H1 (cell line): ENCODE results near the gene ADO.

Source experiments
- ATF2 ChIP-seq: IDR thresholded peaks from 2 replicates; pipeline ENCODE4 v1.6.1; 2012; ENCODE audit warnings: low read length, inconsistent platforms
- CBX5 ChIP-seq: fragments of 300-800, 300-1000 bp; sonication (generic); IDR thresholded peaks from 2 replicates; pipeline ENCODE4 v1.7.1; 2016; ENCODE audit warnings: antibody characterized with exemption, low read length, low read depth
- CHD7 ChIP-seq: fragments of 300-600 bp; sonication (generic); IDR thresholded peaks from 2 replicates; pipeline ENCODE4 v1.7.1; 2012; ENCODE audit warnings: low read length, moderate library complexity, mild to moderate bottlenecking, inconsistent platforms; ENCODE audit not compliant: insufficient replicate concordance
- CTCF ChIP-seq, 3 experiments: IDR thresholded peaks; 1 replicate in 2 of 3; 2 replicates in 1 of 3; pipeline versions ENCODE4 v1.5.1 to v1.6.1; 2011; ENCODE audit warnings: low read length in 3 of 3, mild to moderate bottlenecking in 3 of 3, inconsistent platforms in 2 of 3, low read depth in 1 of 3, moderate library complexity in 1 of 3; ENCODE audit not compliant: insufficient read depth in 1 of 3; ENCODE audit errors: control extremely low read depth in 1 of 3
- EGR1 ChIP-seq: IDR thresholded peaks from 2 replicates; pipeline ENCODE4 v1.6.1; 2011; ENCODE audit warnings: low read depth, low read length, borderline replicate concordance
- EZH2 ChIP-seq: fragments of 200-600 bp; sonication (generic); IDR thresholded peaks from 2 replicates; pipeline ENCODE4 v1.7.1; 2012; ENCODE audit warnings: low read depth, mild to moderate bottlenecking, moderate library complexity, low read length, inconsistent platforms; ENCODE audit not compliant: severe bottlenecking
- KDM1A ChIP-seq: fragments of 200-600, 300-600 bp; sonication (generic); IDR thresholded peaks from 2 replicates; pipeline ENCODE4 v1.7.1; 2016; ENCODE audit warnings: mild to moderate bottlenecking, low read length, borderline replicate concordance
- POLR2A ChIP-seq, 2 experiments: IDR thresholded peaks; 1 replicate in 1 of 2; 2 replicates in 1 of 2; pipeline ENCODE4 v1.6.1; 2011; ENCODE audit warnings: low read depth in 2 of 2, low read length in 2 of 2, mild to moderate bottlenecking in 2 of 2; ENCODE audit errors: control extremely low read depth in 1 of 2
- POLR2AphosphoS5 ChIP-seq: IDR thresholded peaks from 2 replicates; pipeline ENCODE4 v1.6.1; 2011; ENCODE audit warnings: low read depth, low read length
- SIN3A ChIP-seq, 2 experiments: IDR thresholded peaks in 1 of 2; conservative IDR thresholded peaks in 1 of 2; 2 replicates each; pipeline ENCODE4 v1.6.1; 2011 to 2012; ENCODE audit warnings: low read length in 2 of 2, improper control_type of control experiment in 1 of 2, low read depth in 1 of 2, mild to moderate bottlenecking in 1 of 2
- TEAD4 ChIP-seq: IDR thresholded peaks from 2 replicates; pipeline ENCODE4 v1.6.1; 2012; ENCODE audit warnings: low read depth, low read length, inconsistent platforms, mixed read lengths
- YY1 ChIP-seq: IDR thresholded peaks from 2 replicates; pipeline ENCODE4 v1.6.1; 2011; ENCODE audit warnings: low read depth, mild to moderate bottlenecking, low read length
- ZNF274 ChIP-seq: IDR thresholded peaks from 2 replicates; pipeline ENCODE4 v1.7.0; 2012; ENCODE audit warnings: low read length, borderline replicate concordance; ENCODE audit errors: extremely low read depth

GRCh38 chr10:62788861-62789467 lies 15.6 kb upstream of the ADO start:
- TF ChIP-seq KDM1A = no peak
- TF ChIP-seq TEAD4 = no peak
- no peak for TF ChIP-seq YY1
- no peak for TF ChIP-seq CTCF (IDR thresholded peaks at IDR 0.05; ENCODE audit: control extremely low read depth in 1 of 3, insufficient read depth in 1 of 3, low read depth in 1 of 3, low read length in 3 of 3)
- no peak for TF ChIP-seq EZH2
- TF ChIP-seq POLR2AphosphoS5 = no peak
- TF ChIP-seq EGR1 = no peak
- no peak for TF ChIP-seq ATF2
- no peak for TF ChIP-seq SIN3A (conservative IDR thresholded peaks at IDR 0.05 in 1 of 2, IDR thresholded peaks at IDR 0.05 in 1 of 2; ENCODE audit: low read depth in 1 of 2, low read length in 2 of 2)
- no peak for TF ChIP-seq CHD7
- TF ChIP-seq CBX5 = no peak
- no peak for TF ChIP-seq ZNF274
- no peak for TF ChIP-seq POLR2A (IDR thresholded peaks at IDR 0.05; ENCODE audit: control extremely low read depth in 1 of 2, low read depth in 2 of 2, low read length in 2 of 2)
